Body of pancreas (tissue), 4 donors: ENCODE results near the gene RPGRIP1L.

Experiments used
- POLR2A ChIP-seq, 3 donors: fragments of 450-650 bp; IDR thresholded peaks; one replicate each; pipeline ENCODE4 v1.6.1; 2016; ENCODE audit warnings: antibody characterized with exemption in 3 of 3, mild to moderate bottlenecking in 2 of 3
- TF ChIP-seq, protein P1 (sequence below), 7 experiments: fragments of 450-650 bp in 4 of 7; fragments of 200-600 bp in 3 of 7; sonication (generic) in 3 of 7; IDR thresholded peaks; one replicate each; pipeline ENCODE4 v1.5.1; 2016 to 2019; ENCODE audit warnings: antibody characterized with exemption in 7 of 7

- no peak for TF ChIP-seq POLR2A (IDR thresholded peaks at IDR 0.05)
- TF ChIP-seq, protein P1, sequence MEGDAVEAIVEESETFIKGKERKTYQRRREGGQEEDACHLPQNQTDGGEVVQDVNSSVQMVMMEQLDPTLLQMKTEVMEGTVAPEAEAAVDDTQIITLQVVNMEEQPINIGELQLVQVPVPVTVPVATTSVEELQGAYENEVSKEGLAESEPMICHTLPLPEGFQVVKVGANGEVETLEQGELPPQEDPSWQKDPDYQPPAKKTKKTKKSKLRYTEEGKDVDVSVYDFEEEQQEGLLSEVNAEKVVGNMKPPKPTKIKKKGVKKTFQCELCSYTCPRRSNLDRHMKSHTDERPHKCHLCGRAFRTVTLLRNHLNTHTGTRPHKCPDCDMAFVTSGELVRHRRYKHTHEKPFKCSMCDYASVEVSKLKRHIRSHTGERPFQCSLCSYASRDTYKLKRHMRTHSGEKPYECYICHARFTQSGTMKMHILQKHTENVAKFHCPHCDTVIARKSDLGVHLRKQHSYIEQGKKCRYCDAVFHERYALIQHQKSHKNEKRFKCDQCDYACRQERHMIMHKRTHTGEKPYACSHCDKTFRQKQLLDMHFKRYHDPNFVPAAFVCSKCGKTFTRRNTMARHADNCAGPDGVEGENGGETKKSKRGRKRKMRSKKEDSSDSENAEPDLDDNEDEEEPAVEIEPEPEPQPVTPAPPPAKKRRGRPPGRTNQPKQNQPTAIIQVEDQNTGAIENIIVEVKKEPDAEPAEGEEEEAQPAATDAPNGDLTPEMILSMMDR (IDR thresholded peaks at IDR 0.05) = no peak
Observed at GRCh38 chr16:53608094-53608493, 95.6 kb downstream of the RPGRIP1L start.
